Neural cell (in vitro differentiated cells): ENCODE results near the gene SWT1. TPM values are rescaled to one million over a fixed set of nuclear protein-coding genes. Genes with fewer than 3 reads are reported as not detected.

Experiments
- H2AFZ ChIP-seq: fragments of 200-600, 300-800 bp; sonication (generic), shearing (Covaris generic); 2 replicates; pipeline ENCODE4 v1.6.0; 2014; ENCODE audit warnings: low read depth, mild to moderate bottlenecking, antibody characterized with exemption, low read length, moderate library complexity
- H3F3A ChIP-seq: fragments of 200-600 bp; shearing (Covaris generic); 2 replicates; pipeline ENCODE4 v1.6.1; 2016; ENCODE audit warnings: mild to moderate bottlenecking, moderate library complexity, mixed read lengths, antibody characterized with exemption, low read length; ENCODE audit not compliant: insufficient read depth, poor library complexity, severe bottlenecking
- H3K27ac ChIP-seq: fragments of 200-600, 300-800 bp; sonication (generic), shearing (Covaris generic); 2 replicates; pipeline ENCODE4 v1.5.1; 2014; ENCODE audit warnings: mild to moderate bottlenecking, low read length, moderate library complexity
- H3K27me3 ChIP-seq: fragments of 300-800, 200-600 bp; sonication (generic), shearing (Covaris generic); 2 replicates; pipeline ENCODE4 v1.6.0; 2014; ENCODE audit warnings: mild to moderate bottlenecking, low read depth, low read length, moderate library complexity; ENCODE audit not compliant: insufficient read depth
- H3K36me3 ChIP-seq: fragments of 300-800, 200-600 bp; sonication (generic), shearing (Covaris generic); 2 replicates; pipeline ENCODE4 v1.5.1; 2014; ENCODE audit warnings: mild to moderate bottlenecking, antibody characterized with exemption, low read length, moderate library complexity; ENCODE audit not compliant: insufficient read depth
- H3K4me2 ChIP-seq: fragments of 300-800, 200-600 bp; sonication (generic), shearing (Covaris generic); 2 replicates; pipeline ENCODE4 v1.6.0; 2014; ENCODE audit warnings: mild to moderate bottlenecking, low read length
- H3K4me3 ChIP-seq: fragments of 300-800, 200-600 bp; sonication (generic), shearing (Covaris generic); 2 replicates; pipeline ENCODE4 v1.5.1; 2014; ENCODE audit warnings: mild to moderate bottlenecking, low read length, moderate library complexity
- H3K79me2 ChIP-seq: fragments of 200-600 bp; shearing (Covaris generic); replicated peaks from 2 replicates; pipeline ENCODE4 v1.6.0; 2014; ENCODE audit warnings: mild to moderate bottlenecking, low read length, moderate library complexity; ENCODE audit not compliant: insufficient read depth
- H3K9ac ChIP-seq: fragments of 300-800, 200-600 bp; sonication (generic), shearing (Covaris generic); 2 replicates; pipeline ENCODE4 v1.6.1; 2016; ENCODE audit warnings: mild to moderate bottlenecking, low read length, mixed read lengths
- H3K9me2 ChIP-seq: fragments of 200-600 bp; shearing (Covaris generic); 2 replicates; pipeline ENCODE4 v1.6.1; 2016; ENCODE audit warnings: mild to moderate bottlenecking, low read length, mixed read lengths; ENCODE audit not compliant: insufficient read depth
- H3K9me3 ChIP-seq: fragments of 200-600, 300-800 bp; sonication (generic), shearing (Covaris generic); 2 replicates; pipeline ENCODE4 v1.6.1; 2016; ENCODE audit warnings: mild to moderate bottlenecking, mixed run types, low read length, moderate library complexity, mixed read lengths
- H4K20me1 ChIP-seq: fragments of 200-600 bp; shearing (Covaris generic); 2 replicates; pipeline ENCODE4 v1.6.1; 2016; ENCODE audit warnings: mild to moderate bottlenecking, mixed run types; ENCODE audit not compliant: insufficient read depth
- CTCF ChIP-seq: fragments of 450-650 bp; IDR thresholded peaks from 2 replicates; pipeline ENCODE4 v1.5.1; 2014; ENCODE audit warnings: antibody characterized with exemption, mild to moderate bottlenecking, moderate library complexity; ENCODE audit not compliant: poor library complexity, severe bottlenecking
- EP300 ChIP-seq: fragments of 450-650 bp; conservative IDR thresholded peaks from 2 replicates; pipeline ENCODE4 v1.6.1; 2014; ENCODE audit warnings: antibody characterized with exemption, mild to moderate bottlenecking, moderate library complexity; ENCODE audit not compliant: poor library complexity, severe bottlenecking
- EZH2 ChIP-seq: fragments of 200-600, 300-800 bp; shearing (Covaris generic), sonication (generic); IDR thresholded peaks from 2 replicates; pipeline ENCODE4 v1.6.1; 2014; ENCODE audit warnings: antibody characterized with exemption, low read length, borderline replicate concordance, mild to moderate bottlenecking; ENCODE audit not compliant: insufficient read depth, poor library complexity, severe bottlenecking
- MXI1 ChIP-seq: fragments of 450-650 bp; conservative IDR thresholded peaks from 2 replicates; pipeline ENCODE4 v1.6.1; 2014; ENCODE audit warnings: antibody characterized with exemption, mild to moderate bottlenecking; ENCODE audit not compliant: poor library complexity, severe bottlenecking
- POLR2AphosphoS5 ChIP-seq: IDR thresholded peaks from 2 replicates; pipeline ENCODE4 v1.6.1; 2012
- RAD21 ChIP-seq: fragments of 450-650 bp; conservative IDR thresholded peaks from 2 replicates; pipeline ENCODE4 v1.6.1; 2014; ENCODE audit warnings: antibody characterized with exemption, mild to moderate bottlenecking, moderate library complexity
- REST ChIP-seq: IDR thresholded peaks from 2 replicates; pipeline ENCODE4 v1.6.1; 2012; ENCODE audit warnings: borderline replicate concordance
- SMC3 ChIP-seq: fragments of 450-650 bp; conservative IDR thresholded peaks from 2 replicates; pipeline ENCODE4 v1.6.1; 2014; ENCODE audit warnings: antibody characterized with exemption, mild to moderate bottlenecking, moderate library complexity; ENCODE audit not compliant: poor library complexity
- TAF1 ChIP-seq: IDR thresholded peaks from 2 replicates; pipeline ENCODE4 v1.6.1; 2012; ENCODE audit warnings: low read depth
- polyA plus RNA-seq: library from polyadenylated mRNA; depleted of rRNA; stranded (reverse); fragments of >200 nt; gene quantifications from 2 replicates; pipeline ENCODE4 v1.2.3, GENCODE V29; 2014

SWT1 gene
- polyA plus RNA-seq, 1 donor from 2014 or later, result 9.3 TPM

- Histone ChIP-seq H3K27ac (no peak overlapping the region), H3K9ac (no peak overlapping the region), H2AFZ (no peak overlapping the region), H3K27me3 (no peaks in the 10 kb centered on the region), H3K36me3 (peaks cover 4% of the 10 kb centered on the region), H3K4me2 (no peak overlapping the region), H4K20me1 (no peaks in the 10 kb centered on the region), H3K4me3 (no peak overlapping the region), H3K9me2 (no peaks in the 10 kb centered on the region), H3F3A (no peaks in the 10 kb centered on the region), H3K79me2 (no peaks in the 10 kb centered on the region), H3K9me3 (no peaks in the 10 kb centered on the region)
- no peak for TF ChIP-seq MXI1
- TF ChIP-seq CTCF, result no peak
- no peak for TF ChIP-seq RAD21
- no peak for TF ChIP-seq TAF1
- no peak for TF ChIP-seq EP300
- TF ChIP-seq SMC3, result no peak
- TF ChIP-seq POLR2AphosphoS5, result no peak
- TF ChIP-seq EZH2, result no peak
- no peak for TF ChIP-seq REST
These were observed 132.9 kb downstream of the SWT1 start for GRCh38 chr1:185289880-185290279.

- Histone ChIP-seq H4K20me1 (no peaks in the 10 kb centered on the region), H3K36me3 (peaks cover 4% of the 10 kb centered on the region), H3K27me3 (no peaks in the 10 kb centered on the region), H3K9me2 (no peaks in the 10 kb centered on the region), H3K9ac (no peak overlapping the region), H3F3A (no peaks in the 10 kb centered on the region), H3K4me3 (no peak overlapping the region), H3K9me3 (no peaks in the 10 kb centered on the region), H2AFZ (no peak overlapping the region), H3K4me2 (no peak overlapping the region), H3K27ac (no peak overlapping the region), H3K79me2 (no peaks in the 10 kb centered on the region)
- TF ChIP-seq EZH2 (no peak), SMC3 (no peak), EP300 (no peak), MXI1 (no peak), REST (no peak), TAF1 (no peak), RAD21 (no peak), POLR2AphosphoS5 (no peak), CTCF (no peak)
These were observed 134.2 kb downstream of the SWT1 start for GRCh38 chr1:185291159-185291558.
